Muscle of back (tissue), 11 donors: ENCODE results near the gene PLCB1. TPM values are rescaled to one million over a fixed set of nuclear protein-coding genes. Genes with fewer than 3 reads are reported as not detected.
A peak's percentile ranks its signal among the peaks of the same experiment; 100 is the strongest.
"Not testable (repeated sequence)": the region's sequence is repeated elsewhere in the genome, so short reads cannot be mapped to it uniquely, and the experiment has no call there.

Experiments used
- DNase-seq, 3 donors: peaks; one replicate each; pipeline versions ENCODE4 v3.0.0 to v3.0.0-alpha.2; 2013
- polyA plus RNA-seq, 10 donors: library from polyadenylated mRNA; unstranded; fragments of 120-200 nt; gene quantifications; one replicate each; pipeline ENCODE4 v1.2.1, GENCODE V29; 2013; ENCODE audit not compliant: insufficient read length in 10 of 10

PLCB1 gene
- polyA plus RNA-seq, 10 donors = 7.8 to 16.3 (median 10.9) TPM

DNA sequence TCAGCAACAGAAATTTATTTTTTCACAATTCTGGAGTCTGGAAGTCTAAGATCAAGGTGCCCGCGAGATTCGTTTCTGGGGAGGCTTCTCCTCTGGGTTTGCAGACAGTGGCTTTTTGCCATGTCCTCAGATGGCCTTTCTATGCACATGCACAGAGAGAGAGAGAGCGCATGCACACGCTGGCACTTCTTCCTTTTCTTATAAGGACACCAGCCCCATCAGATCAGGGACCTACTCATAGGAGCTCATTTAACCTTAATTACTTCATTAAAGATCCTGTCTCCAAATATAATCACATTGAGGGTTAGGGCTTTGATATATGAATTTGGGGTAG is 676.1 kb downstream of the PLCB1 start:
- DNase-seq = no peak

DNA sequence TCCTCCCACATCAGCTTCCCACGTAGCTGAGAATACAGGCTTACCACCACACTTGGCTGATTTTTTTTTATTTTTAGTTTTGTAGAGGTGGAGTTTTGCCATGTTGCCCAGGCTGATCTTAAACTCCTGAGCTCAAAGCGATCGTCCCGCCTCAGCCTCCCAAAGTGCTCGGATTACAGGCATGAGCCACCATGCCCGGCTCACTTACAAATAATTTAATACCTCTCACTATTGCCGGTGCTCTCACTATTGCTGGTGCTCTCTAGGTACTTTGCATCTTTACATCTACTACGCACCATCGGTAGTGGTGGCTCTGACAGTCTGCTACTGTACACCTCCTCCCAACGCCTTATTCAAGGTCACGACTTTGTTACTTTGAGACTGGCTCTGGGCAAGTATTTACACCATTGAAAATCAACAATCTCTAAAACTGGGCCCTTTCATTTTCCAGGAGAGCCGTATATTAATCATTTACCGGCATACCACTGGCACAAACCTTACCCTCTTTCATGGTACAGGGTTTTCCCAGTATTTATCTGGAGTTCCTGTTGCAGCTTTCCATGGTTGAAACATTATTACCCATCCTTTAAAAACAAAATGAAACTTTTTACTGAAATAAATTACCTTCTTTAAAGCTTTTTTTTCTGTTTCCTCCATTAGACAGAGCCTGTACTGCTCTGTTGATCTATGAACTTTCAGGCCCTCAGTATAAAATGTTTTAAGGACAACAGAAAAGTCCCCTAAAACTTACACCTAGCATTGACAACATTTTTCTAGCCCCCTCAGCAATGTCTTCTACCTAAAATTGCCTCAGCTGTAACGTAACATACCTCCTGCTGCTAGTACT is 677.3 kb downstream of the PLCB1 start:
- DNase-seq = no peak

DNA sequence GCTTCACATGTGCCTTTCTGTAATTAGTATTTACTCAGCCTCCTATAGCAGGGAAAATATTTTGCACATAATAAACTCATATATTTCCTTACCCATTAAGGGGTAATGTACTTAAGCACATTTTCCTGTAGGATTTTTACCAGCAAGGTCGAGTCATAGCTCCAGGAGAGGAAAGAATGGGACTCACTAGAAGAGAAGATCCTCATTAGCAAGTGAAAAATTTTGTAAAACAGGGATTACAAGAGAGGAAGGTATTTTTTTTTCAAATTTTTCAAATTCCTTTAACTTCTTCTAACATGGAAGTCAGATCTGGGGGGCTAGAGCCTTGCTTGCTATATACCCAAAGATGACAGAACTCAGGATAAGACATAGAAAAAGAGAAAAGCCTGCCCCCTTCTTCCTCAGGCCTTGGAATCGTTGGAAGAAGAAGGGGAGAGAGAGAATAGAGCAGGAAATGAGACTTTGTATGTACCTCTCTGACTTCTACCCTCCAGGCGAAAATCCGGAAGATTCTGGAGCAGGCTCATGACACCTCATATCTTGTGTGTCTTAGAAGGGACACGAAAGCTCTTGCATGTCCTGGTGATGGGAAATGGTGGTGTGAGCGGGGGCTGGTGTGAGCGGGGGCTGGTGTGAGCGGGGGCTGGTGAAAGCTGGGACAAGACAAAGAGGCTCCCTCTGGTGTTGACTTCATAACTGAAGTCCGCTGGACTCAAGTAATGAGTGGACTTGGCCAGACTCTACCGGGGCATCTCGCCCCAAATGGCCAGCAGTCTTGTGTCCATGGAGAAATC is 679.9 kb downstream of the PLCB1 start:
- no peak for DNase-seq

DNA sequence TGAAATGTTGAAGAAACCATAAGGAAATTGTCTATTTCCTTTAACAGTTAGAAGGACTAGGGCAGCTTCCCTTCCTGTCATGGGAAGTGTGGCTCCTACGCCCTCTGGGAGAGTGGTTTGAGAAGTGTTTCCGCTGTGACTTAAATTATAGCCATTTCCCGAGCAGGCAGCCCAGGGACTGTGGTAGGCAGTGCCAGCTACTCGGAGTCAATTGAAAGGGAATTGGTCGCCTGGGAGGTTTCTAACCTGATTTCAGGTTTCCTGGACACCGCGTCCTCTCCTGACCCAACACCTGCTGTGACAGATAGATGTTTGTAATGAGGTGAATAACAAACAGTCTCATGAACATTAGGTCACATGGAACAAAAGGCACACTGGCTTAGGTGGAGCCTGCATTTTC is 680.8 kb downstream of the PLCB1 start:
- peak in 2 of 3 donors; percentile 10 to 22 for DNase-seq

DNA sequence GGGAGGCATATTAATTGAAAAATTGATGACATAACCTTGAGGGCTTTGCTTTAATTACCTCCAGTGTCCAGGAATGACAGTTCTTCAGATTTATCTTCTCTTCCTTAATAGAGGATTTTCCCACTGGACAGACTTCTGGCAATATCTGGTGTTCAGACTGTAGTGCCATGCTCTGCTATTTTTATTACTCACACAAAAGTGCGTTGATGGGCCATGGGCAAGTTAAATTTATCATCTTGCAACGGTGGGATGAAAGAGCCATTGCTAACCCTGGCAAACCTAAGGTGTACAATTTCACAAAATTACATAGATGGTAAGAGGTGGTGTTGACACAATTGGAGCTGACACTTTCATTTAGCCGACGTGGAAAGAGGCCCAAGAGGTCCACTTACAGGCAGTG is 683.1 kb downstream of the PLCB1 start:
- DNase-seq = no peak

DNA sequence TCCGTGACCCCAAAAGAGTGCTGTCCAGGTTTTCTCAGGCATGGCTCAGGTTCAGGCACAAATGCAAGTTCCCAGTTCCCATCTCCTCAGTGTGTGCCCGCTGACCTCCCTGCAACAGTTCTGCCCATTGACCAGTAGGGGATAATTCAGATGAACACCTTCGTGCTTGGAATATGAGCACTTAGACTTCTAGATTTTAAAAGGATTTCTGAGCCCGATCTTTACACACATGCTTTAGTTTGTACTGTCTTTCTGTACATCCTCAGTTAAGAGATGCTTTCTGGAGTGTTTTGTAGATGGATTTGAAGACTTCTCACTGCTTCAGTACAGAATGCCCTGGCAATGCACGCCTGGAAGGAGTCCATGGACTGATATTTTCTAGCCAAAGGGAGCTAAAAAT is 697.2 kb downstream of the PLCB1 start:
- no peak for DNase-seq

DNA sequence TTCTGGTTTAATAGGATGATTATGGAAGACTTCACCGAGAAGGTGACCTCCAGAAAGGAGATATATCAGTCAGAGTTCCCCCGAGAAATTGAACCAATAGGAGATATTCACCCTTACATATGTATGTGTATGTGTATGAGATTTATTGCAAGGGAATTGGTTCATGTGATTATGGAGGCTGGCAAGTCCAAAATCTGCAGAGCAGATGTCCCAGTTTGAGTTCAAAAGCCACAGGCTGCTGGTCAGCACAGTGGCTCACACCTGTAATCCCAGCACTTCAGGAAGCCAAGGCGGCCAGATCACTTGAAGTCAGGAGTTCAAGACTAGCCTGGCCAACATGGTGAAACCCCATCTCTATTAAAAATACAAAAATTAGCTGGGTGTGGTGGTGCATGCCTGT is 702.2 kb downstream of the PLCB1 start:
- DNase-seq = not testable (repeated sequence)

DNA sequence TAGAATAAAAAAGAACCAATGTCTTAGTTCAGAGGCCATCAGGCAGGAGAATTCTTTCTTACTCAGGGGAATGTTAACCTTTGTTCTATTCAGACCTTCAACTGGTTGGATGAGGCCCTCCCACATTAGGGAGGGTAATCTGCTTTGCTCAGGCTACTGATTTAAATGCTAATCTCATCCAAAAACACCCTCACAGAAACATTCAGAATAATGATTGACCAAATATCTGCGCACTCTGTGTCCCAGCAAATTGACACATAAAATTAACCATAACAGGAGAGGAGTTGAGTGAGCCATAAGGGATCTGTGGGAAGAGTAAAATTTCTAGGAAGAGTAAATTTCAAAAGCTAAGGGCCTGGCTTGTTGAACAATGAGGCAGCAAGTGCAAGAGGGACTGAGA is 702.8 kb downstream of the PLCB1 start:
- DNase-seq = no peak

DNA sequence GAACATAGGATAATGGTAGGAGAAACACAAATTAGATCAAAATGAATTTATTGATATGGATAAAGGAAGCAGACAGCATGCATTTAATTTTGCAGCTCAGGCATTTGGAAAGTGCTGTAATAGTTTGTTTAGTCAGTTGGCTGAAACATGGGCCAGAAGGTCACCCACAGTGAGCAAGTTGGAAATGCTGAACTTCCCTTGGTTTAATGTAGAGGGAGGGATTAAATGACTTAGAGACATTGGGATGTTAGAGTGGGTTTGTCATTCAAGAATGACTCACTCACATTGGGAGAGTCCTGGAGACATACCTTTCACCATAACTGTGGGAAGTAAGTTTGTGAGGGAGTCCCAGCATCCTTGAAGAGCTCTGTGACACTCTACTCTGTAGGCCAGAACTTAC is 705.3 kb downstream of the PLCB1 start:
- DNase-seq = no peak

DNA sequence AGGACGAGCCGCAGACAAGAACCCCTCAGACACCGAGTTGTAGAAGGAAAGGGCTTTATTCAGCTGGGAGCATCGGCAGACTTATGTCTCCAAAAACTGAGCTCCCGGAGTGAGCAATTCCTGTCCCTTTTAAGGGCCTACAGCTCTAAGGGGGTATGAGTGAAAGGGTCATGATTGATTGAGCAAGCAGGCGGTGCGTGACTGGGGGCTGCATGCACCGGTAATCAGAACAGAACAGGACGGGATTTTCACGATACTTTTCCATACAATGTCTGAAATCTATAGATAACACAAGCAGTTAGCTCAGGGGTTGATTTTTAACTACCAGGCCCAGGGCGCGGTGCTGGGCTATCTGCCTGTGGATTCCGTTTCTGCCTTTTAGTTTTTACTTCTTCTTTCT is 710.5 kb downstream of the PLCB1 start:
- DNase-seq = no peak

DNA sequence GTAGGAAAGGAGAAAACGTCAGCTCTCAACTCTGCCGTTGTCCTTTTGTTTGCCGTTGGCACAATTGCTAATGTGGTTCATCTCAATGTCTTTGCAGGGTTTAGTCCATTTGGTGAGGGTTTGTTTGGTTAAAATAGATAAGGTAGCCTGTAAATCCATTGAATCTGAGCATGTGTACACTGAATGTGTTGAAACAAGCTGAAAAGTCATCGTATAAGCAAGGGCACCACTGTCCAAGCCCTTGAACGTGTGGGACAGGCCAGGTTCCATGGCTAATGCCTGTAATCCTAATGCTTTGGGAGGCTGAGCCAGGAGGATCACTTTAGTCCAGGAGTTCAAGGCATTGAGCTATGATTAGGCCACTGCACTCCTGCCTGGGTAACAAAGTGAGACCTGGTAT is 712.1 kb downstream of the PLCB1 start:
- no peak for DNase-seq

DNA sequence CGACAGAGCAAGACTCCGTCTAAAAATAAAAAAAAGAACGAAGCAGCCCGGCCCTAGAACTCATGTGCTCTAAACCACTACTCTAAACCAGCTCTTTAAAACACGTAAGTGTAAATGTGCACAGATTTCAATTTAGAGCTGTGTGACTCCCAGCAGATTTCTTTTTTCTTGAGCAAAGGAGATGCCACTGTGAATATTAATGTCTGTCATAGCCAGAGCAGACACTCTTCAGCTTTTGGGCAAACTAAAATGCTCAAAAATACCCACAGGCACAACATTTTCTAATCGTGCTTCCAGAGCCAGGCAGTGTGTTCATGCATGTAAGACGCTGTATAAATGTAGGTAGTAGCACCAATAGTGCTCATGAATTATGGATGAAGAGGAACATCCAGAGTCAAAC is 717.9 kb downstream of the PLCB1 start:
- no peak for DNase-seq

DNA sequence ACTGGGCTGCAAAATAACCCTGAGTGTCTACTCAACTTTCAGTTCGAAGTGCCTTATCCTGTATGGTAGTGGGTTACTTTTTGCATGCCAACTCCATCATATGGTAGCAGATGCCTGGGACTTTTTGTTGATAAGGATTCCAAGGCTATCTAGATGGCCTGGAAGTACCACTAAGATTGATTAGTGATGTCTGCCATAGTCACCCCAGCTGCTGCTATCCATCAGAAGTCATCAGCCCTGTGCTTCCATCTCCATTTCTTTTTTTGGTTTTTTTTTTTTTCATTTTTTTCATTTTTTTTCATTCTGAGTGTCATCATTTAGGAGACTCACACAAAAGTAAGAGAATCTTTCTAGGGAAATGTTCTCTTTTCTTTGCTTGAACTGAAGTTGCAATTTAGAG is 719.4 kb downstream of the PLCB1 start:
- no peak for DNase-seq

DNA sequence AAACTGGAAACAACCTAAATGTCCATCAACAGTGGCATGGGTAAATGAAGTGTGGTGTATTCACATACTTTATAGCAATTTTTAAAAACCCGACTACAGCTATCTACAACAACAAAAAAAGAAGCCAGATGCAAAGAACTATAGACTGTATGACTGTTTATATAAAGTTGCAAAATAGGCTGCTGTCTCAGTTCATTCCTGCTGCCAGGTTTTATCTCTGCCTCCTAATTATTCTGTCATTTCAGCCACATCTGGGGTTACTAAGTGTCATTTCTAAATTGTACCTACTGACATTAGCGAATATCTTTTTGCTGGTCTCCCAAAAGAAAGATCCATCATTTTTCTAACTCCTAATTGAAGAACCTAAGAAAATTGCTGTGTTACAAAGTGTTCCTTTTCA is 719.9 kb downstream of the PLCB1 start:
- DNase-seq = not testable (repeated sequence)

DNA sequence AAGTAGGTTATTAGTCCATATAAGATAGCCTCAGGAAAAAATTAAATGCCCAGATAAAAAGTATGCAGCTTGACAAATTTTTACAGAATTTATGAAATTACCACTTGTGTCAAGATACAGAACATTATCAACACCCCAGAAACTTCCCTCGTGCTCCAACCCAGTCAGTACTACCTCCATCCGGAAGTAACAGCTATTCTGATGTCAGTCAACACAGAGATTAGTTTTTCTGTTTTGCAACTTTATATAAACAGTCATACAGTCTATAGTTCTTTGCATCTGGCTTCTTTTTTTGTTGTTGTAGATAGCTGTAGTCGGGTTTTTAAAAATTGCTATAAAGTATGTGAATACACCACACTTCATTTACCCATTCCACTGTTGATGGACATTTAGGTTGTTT is 721.1 kb downstream of the PLCB1 start:
- not testable (repeated sequence) for DNase-seq

DNA sequence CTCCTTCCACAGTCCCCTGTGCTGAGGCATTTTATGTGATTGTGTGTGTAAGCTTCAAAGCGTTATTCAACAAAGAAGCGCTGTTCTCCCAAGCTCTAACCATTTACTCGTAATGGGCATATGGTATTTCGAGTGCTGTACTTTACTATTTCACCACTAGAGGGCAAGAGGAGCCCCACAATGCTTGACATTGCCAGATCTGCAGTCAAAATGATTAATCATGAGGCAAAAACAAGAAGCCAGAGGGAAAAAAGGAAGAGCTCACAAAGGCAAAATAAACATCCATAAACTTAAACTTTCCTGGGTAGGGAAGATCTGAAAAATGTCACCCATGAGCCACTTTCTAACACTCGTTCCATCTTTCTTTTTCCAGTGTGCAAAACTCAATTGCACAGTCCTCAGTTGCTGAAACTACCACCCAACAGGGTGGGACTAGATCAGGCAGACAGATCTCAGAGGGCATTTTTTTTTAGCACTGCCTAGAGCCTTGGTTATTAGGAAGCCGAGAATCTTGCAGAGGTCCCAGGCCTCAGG is 721.8 kb downstream of the PLCB1 start:
- peak; percentile 75 to 89 (median 84) for DNase-seq

DNA sequence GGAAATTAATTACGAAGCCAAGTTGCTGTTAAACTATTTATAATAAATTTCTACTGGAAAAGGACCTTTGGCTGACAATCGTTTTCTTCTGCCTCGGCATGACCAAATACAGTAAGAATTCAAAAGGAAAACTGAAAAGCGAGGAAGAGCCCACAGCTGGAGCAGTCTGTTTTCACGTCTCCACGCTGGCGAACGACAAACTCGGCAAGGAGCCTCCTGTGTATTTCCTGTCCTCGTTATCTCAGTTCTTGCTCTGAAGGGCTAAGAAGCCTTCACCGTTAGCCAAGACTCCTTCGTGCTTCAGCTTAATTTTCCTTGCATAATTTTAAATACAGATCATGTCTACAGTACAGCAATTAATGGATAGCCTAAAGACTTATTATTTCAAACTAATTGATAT is 722.5 kb downstream of the PLCB1 start:
- peak; percentile 38 to 83 (median 72) for DNase-seq

DNA sequence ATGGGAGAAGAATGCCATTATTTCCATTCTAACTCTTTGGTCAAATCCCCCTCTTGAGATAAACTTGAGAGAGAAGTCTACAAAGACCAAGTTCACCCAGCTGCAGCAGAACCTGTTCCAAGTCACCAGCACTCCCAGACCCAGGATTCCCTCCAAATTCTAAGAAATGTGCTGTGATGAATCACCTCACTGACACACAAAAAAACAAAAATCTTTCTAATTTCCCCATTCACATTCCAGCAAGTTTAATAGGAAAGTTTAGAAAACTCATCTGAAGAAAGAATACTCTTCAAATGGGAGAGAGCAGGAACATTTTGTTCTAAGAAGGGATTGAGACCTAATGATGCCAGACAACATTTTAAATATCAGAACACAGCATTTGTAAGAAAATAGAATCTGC is 723.2 kb downstream of the PLCB1 start:
- peak; percentile 51 to 81 (median 67) for DNase-seq

DNA sequence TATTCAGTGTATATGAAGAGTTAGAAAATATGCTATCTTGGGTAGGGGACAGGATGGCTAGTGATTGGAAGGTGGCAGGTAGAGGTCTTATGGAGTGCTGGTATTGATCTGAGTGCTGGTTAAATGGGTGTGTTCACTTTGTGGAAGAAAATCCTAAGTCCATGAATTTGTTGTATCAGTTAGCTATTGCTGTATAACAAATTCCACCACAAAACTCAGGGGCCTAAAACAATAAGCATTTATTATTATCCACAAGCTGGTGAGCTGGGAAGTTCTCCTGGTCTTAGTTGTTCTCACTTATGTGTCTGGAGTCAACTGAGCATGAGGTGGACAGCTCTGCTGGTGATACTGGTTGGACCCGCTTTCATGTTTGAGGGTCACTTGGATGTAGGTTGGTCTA is 724.6 kb downstream of the PLCB1 start:
- no peak for DNase-seq

DNA sequence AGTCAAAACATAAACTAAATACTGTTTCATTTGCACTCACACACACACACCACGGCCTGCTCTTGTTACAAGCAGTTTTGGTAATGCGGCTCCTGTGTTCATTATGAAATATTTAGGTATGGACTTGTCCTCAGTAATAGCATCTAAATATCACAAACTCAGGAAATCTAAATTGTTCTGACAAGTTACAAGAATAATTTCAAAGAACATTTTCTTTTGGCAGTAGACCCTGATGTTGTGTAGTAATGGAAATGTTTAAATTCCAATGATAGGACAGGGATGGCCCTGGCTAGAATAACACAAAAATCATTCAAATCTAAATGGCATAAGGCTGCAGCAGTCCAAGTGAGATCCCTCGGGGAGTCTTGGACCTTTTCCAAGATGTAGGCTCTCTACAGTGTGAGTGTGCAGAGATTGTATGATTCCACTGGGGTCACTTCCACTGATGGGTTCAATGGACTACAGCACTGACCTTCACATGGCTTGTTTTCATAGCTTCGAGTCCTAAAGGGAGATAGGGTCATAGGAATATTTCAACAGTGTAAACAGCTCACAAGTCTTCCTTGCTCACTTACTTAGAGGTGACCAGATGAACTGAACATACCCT is 726.2 kb downstream of the PLCB1 start:
- DNase-seq = peak; percentile 17 to 69 (median 47)

DNA sequence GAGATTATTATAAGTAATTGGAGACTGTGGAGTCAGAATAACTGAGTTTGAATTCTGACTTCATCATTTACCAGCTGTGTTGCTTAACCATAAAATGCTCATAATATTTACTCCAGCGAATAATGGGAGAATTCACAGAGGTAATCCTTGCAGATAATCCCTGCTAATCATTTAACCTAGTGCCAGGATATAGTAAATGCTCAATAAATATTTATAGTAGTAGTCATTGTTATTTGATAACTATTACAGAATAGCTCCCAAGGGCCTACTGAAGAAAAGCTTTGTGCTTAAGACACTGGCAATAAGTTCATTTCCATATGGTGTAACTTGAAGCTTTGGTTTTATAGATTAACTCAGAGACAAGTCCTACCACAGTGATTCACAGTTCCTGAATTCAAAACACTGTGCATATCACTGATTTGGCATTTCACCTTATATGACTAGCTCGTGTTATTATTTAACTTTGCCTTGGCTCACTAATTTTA is 728.0 kb downstream of the PLCB1 start:
- DNase-seq = peak in 1 of 3 donors; percentile 86

DNA sequence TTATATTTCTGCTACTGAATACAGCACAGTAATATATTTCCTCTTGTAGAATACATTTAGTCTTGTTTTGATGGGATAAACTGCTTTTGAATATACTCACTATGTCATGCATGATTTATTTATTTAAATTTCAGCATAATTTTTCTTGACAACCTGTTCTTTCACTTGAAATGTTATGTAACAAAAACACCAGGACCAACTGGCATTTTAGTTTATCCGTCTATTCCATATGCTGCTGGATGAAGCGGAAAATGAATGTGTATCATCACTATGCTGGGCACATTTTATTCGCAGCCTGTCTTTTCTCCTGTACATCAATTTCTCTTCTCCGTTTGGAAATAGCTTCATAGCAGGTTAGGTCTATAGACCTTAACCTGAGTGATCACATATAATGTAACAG is 730.0 kb downstream of the PLCB1 start:
- DNase-seq = no peak
